DOHH2 (cell line): Measurements from ENCODE around the gene PIGQ.

Experiments
- H3F3A ChIP-seq: fragments of 200-600 bp; sonication (generic), shearing (Covaris generic); 2 replicates; pipeline ENCODE4 v1.6.0; 2016; ENCODE audit warnings: antibody characterized with exemption, mild to moderate bottlenecking; ENCODE audit not compliant: control insufficient read depth, insufficient read depth
- H3K27ac ChIP-seq: fragments of 200-600 bp; sonication (generic); 2 replicates; pipeline ENCODE4 v1.5.1; 2014; ENCODE audit warnings: low read depth, mild to moderate bottlenecking, low read length, moderate library complexity
- H3K27me3 ChIP-seq: fragments of 200-600 bp; sonication (generic); 2 replicates; pipeline ENCODE4 v1.6.1; 2014; ENCODE audit warnings: mild to moderate bottlenecking, low read length, mixed read lengths; ENCODE audit not compliant: control insufficient read depth
- H3K36me3 ChIP-seq: fragments of 200-600 bp; sonication (generic); 2 replicates; pipeline ENCODE4 v1.6.1; 2014; ENCODE audit warnings: mild to moderate bottlenecking, low read length, moderate library complexity, mixed read lengths; ENCODE audit not compliant: control insufficient read depth
- H3K4me1 ChIP-seq: fragments of 200-600 bp; sonication (generic); 2 replicates; pipeline ENCODE4 v1.6.1; 2014; ENCODE audit warnings: mild to moderate bottlenecking, low read length, mixed read lengths; ENCODE audit not compliant: control insufficient read depth
- H3K4me2 ChIP-seq: fragments of 200-600 bp; sonication (generic); 2 replicates; pipeline ENCODE4 v1.6.0; 2014; ENCODE audit warnings: mild to moderate bottlenecking, low read length, moderate library complexity
- H3K4me3 ChIP-seq: fragments of 200-600 bp; sonication (generic); 2 replicates; pipeline ENCODE4 v1.5.1; 2014; ENCODE audit warnings: mild to moderate bottlenecking, low read length, mixed read lengths
- H3K79me2 ChIP-seq: fragments of 200-600 bp; sonication (generic); 2 replicates; pipeline ENCODE4 v1.6.1; 2014; ENCODE audit warnings: mild to moderate bottlenecking, low read length, mixed read lengths; ENCODE audit not compliant: control insufficient read depth
- H3K9me2 ChIP-seq: fragments of 200-600 bp; sonication (generic); replicated peaks from 2 replicates; pipeline ENCODE4 v1.6.1; 2014; ENCODE audit warnings: mild to moderate bottlenecking, low read length, mixed read lengths; ENCODE audit not compliant: control insufficient read depth
- H3K9me3 ChIP-seq: fragments of 200-600 bp; sonication (generic); 2 replicates; pipeline ENCODE4 v1.6.1; 2014; ENCODE audit warnings: antibody characterized with exemption, low read length, mixed read lengths; ENCODE audit not compliant: control insufficient read depth, insufficient read depth
- H4K20me1 ChIP-seq: fragments of 200-600 bp; sonication (generic); 2 replicates; pipeline ENCODE4 v1.6.0; 2014; ENCODE audit warnings: low read depth, mild to moderate bottlenecking, antibody characterized with exemption, low read length, moderate library complexity; ENCODE audit not compliant: control insufficient read depth, insufficient read depth
- CTCF ChIP-seq: fragments of 200-600 bp; sonication (generic); IDR thresholded peaks from one replicate; pipeline ENCODE4 v1.5.1; 2014; ENCODE audit warnings: antibody characterized with exemption, mild to moderate bottlenecking, low read depth, low read length; ENCODE audit not compliant: poor library complexity, severe bottlenecking
- EZH2phosphoT487 ChIP-seq: fragments of 200-600 bp; sonication (generic); IDR thresholded peaks from 2 replicates; pipeline ENCODE4 v1.6.1; 2017; ENCODE audit warnings: borderline replicate concordance, mild to moderate bottlenecking, antibody characterized with exemption, low read length, moderate library complexity, mixed read lengths

Gene PIGQ

GRCh38 chr16:615122-615521 lies 45.4 kb downstream of the PIGQ start:
- Histone ChIP-seq H3K27me3 (no peaks in the 10 kb centered on the region), H3K27ac (no peak overlapping the region), H3K79me2 (no peaks in the 10 kb centered on the region), H3K4me2 (no peak overlapping the region), H3K9me3 (no peaks in the 10 kb centered on the region), H4K20me1 (no peaks in the 10 kb centered on the region), H3K9me2 (no peaks in the 10 kb centered on the region), H3K4me1 (no peaks in the 10 kb centered on the region), H3K4me3 (no peak overlapping the region), H3F3A (no peaks in the 10 kb centered on the region), H3K36me3 (no peaks in the 10 kb centered on the region)
- TF ChIP-seq CTCF (no peak), EZH2phosphoT487 (no peak)

- H3K4me3 ChIP-seq = no peak overlapping the region
- TF ChIP-seq EZH2phosphoT487 = no peak
- no peak for TF ChIP-seq CTCF
- H3K4me2 ChIP-seq = no peak overlapping the region
- no peaks in the 10 kb centered on the region for H3F3A ChIP-seq
- no peaks in the 10 kb centered on the region for H3K36me3 ChIP-seq
- no peaks in the 10 kb centered on the region for H3K9me2 ChIP-seq
- no peaks in the 10 kb centered on the region for H3K4me1 ChIP-seq
- H3K9me3 ChIP-seq = no peaks in the 10 kb centered on the region
- H3K79me2 ChIP-seq = no peaks in the 10 kb centered on the region
- no peak overlapping the region for H3K27ac ChIP-seq
- H4K20me1 ChIP-seq = no peaks in the 10 kb centered on the region
- no peaks in the 10 kb centered on the region for H3K27me3 ChIP-seq
These were observed 47.2 kb downstream of the PIGQ start for GRCh38 chr16:616733-617586.

GRCh38 chr16:617855-618254 lies 48.1 kb downstream of the PIGQ start:
- no peaks in the 10 kb centered on the region for H4K20me1 ChIP-seq
- TF ChIP-seq EZH2phosphoT487 (no peak), CTCF (no peak)
- no peaks in the 10 kb centered on the region for H3K9me3 ChIP-seq
- no peaks in the 10 kb centered on the region for H3K9me2 ChIP-seq
- no peak overlapping the region for H3K4me3 ChIP-seq
- H3K27me3 ChIP-seq = no peaks in the 10 kb centered on the region
- H3K4me1 ChIP-seq = no peaks in the 10 kb centered on the region
- H3K27ac ChIP-seq = no peak overlapping the region
- no peak overlapping the region for H3K4me2 ChIP-seq
- H3F3A ChIP-seq = no peaks in the 10 kb centered on the region
- no peaks in the 10 kb centered on the region for H3K79me2 ChIP-seq
- H3K36me3 ChIP-seq = no peaks in the 10 kb centered on the region
